ENCODE data around the gene PWWP2A. TPM values are rescaled to one million over a fixed set of nuclear protein-coding genes. Genes with fewer than 3 reads are reported as not detected.

PWWP2A gene
- total and polyA plus RNA-seq, 2 of the 8 experiments (the other 6 are each of a cell fraction or from before 2014, with no cell fraction given), result 18.5 to 63.0 TPM

DNA sequence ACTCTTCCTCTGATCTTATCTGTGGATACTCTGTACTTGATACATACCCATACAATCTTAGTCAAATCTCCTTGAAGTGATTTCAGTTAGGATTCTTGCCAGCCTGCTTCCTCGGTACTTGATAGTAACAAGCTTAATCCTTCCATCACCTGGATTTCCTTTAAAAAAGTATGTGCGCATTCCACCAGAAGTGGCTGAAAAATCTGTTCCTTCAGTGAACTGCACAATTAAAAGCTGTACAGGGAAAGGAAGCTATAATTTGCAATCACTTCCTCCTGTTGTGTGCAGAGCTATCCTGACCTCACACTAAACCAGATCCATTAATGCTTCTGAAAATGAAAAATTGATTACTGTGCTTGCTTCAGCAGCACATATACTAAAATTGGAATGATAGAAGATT, 47.3 kb downstream of the PWWP2A start:
- FAIRE-seq (no peak), DNase-seq (ENCODE audit: low read depth in 1 of 2, low spot score in 2 of 2) (no peak)
- H2BK15ac ChIP-seq (ENCODE audit: low read length), result no peak overlapping the region
- no peaks in the 10 kb centered on the region for H3K79me2 ChIP-seq (ENCODE audit: control insufficient read depth in 1 of 2, insufficient read depth in 2 of 2, low read length in 2 of 2)
- H3K14ac ChIP-seq (ENCODE audit: insufficient read length), result no peak overlapping the region
- no peak overlapping the region for H3K4ac ChIP-seq (replicated peaks; ENCODE audit: insufficient read length, low read depth, low read length)
- H3K4me3 ChIP-seq (ENCODE audit: extremely low read depth in 1 of 4, insufficient read depth in 2 of 4, low read depth in 3 of 4, low read length in 4 of 4), result no peak overlapping the region
- no peak overlapping the region for H2BK5ac ChIP-seq (ENCODE audit: low read depth, low read length)
- no peak overlapping the region for H3K56ac ChIP-seq (replicated peaks; ENCODE audit: insufficient read length, low read depth, low read length)
- no peak overlapping the region for H4K8ac ChIP-seq (ENCODE audit: extremely low read depth, insufficient read depth, low read length)
- H3K9me3 ChIP-seq (ENCODE audit: insufficient read depth in 2 of 2, low read depth in 1 of 2, low read length in 1 of 2), result no peaks in the 10 kb centered on the region
- H3K79me1 ChIP-seq (ENCODE audit: low read depth, low read length), result no peaks in the 10 kb centered on the region
- no peak overlapping the region for H4K5ac ChIP-seq (ENCODE audit: insufficient read length, low read depth, low read length)
- no peak overlapping the region for H2AFZ ChIP-seq (ENCODE audit: low read length)
- no peak overlapping the region for H4K91ac ChIP-seq (replicated peaks; ENCODE audit: insufficient read length, low read length)
- no peak overlapping the region for H3K27ac ChIP-seq (ENCODE audit: low read depth, low read length)
- H3K36me3 ChIP-seq (ENCODE audit: control insufficient read depth in 2 of 4, insufficient read depth in 4 of 4, low read length in 3 of 4), result peaks cover 0 to 9% (median 0%) of the 10 kb centered on the region in 4 experiments; a peak in 2 of 8 replicates
- H3K9ac ChIP-seq (replicated peaks in 1 of 4; ENCODE audit: extremely low read depth in 1 of 4, low read depth in 3 of 4, low read length in 3 of 4), result no peak overlapping the region; a peak in 1 of 7 replicates
- peaks cover 0 to 4% (median 0%) of the 10 kb centered on the region in 4 experiments; a peak in 3 of 7 replicates for H3K4me1 ChIP-seq (replicated peaks in 1 of 4; ENCODE audit: control insufficient read depth in 3 of 4, insufficient read depth in 4 of 4, low read length in 3 of 4)
- TF ChIP-seq TEAD4 (IDR thresholded peaks at IDR 0.05; ENCODE audit: low read depth, low read length) (no peak), BRCA1 (IDR thresholded peaks at IDR 0.05; ENCODE audit: low read depth, low read length) (no peak), JUND (IDR thresholded peaks at IDR 0.05; ENCODE audit: low read length) (no peak), KDM4A (IDR thresholded peaks at IDR 0.05; ENCODE audit: low read depth, low read length, severe bottlenecking) (no peak)
- TF ChIP-seq, protein P1, sequence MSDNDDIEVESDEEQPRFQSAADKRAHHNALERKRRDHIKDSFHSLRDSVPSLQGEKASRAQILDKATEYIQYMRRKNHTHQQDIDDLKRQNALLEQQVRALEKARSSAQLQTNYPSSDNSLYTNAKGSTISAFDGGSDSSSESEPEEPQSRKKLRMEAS (IDR thresholded peaks at IDR 0.05), result no peak
- no peak overlapping the region for H2BK20ac ChIP-seq (ENCODE audit: low read length)
- H3K27me3 ChIP-seq (replicated peaks in 1 of 4; ENCODE audit: control insufficient read depth in 3 of 4, extremely low read depth in 1 of 4, insufficient read depth in 3 of 4, low read length in 3 of 4), result no peaks in the 10 kb centered on the region
- no peaks in the 10 kb centered on the region for H4K20me1 ChIP-seq (replicated peaks in 1 of 2; ENCODE audit: control insufficient read depth in 1 of 2, insufficient read depth in 2 of 2, low read length in 2 of 2)
- no peak overlapping the region for H2BK120ac ChIP-seq (replicated peaks; ENCODE audit: low read depth, low read length)
- H3K4me2 ChIP-seq (ENCODE audit: insufficient read depth in 1 of 2, low read depth in 2 of 2, low read length in 2 of 2), result no peak overlapping the region
- ChIA-PET CTCF (ENCODE audit: partially characterized antibody) (interaction anchor here (1.0 to 8.0 kb wide), 7 partner anchors 8 to 322 kb away, joined by 3 to 52 read pairs (median 4); no protein-coding TSS in a partner anchor), POLR2A (ENCODE audit: partially characterized antibody) (interaction anchor here (0.7 to 1.6 kb wide), 8 partner anchors 8 to 43 kb away, joined by 3 to 9 read pairs (median 4); no protein-coding TSS in a partner anchor)
- no peak overlapping the region for H2AK5ac ChIP-seq (ENCODE audit: low read depth, low read length)
- no peak overlapping the region for H3K23ac ChIP-seq (ENCODE audit: insufficient read length)
- 96% methylated on average over 2 of the region's 2 CpGs; no CpG with 5 or more reads in 1 of the 2 experiments for WGBS, 2 experiments (ENCODE audit: extremely low coverage in 1 of 2, insufficient coverage in 1 of 2, insufficient read length in 1 of 2, insufficient replicate concordance in 2 of 2, low coverage in 1 of 2, low lambda C conversion rate in 2 of 2, missing lambda C conversion rate in 1 of 2)
- H3K18ac ChIP-seq (ENCODE audit: extremely low read depth, low read length), result no peak overlapping the region
- H3K23me2 ChIP-seq (ENCODE audit: low read depth, low read length), result no peaks in the 10 kb centered on the region
- H2BK12ac ChIP-seq (ENCODE audit: low read depth, low read length), result no peak overlapping the region
